ENCODE data around the gene DENND2D.

Gene DENND2D

GRCh38 chr1:111203681-111204200 is 3.3 kb upstream of the DENND2D start:
- TF ChIP-seq MAX (IDR thresholded peaks at IDR 0.05), result no peak
- TF ChIP-seq FOXM1 (IDR thresholded peaks at IDR 0.05; ENCODE audit: borderline replicate concordance, low read depth), result no peak
- no peak for TF ChIP-seq TCF12 (IDR thresholded peaks at IDR 0.05; ENCODE audit: low read depth)
- no peak for TF ChIP-seq NFIC (IDR thresholded peaks at IDR 0.05)
- no peak for TF ChIP-seq ZBTB7A (IDR thresholded peaks at IDR 0.05; ENCODE audit: low read depth)
- no peak for TF ChIP-seq CEBPB (IDR thresholded peaks at IDR 0.05)
- TF ChIP-seq EP300 (IDR thresholded peaks at IDR 0.05; ENCODE audit: borderline replicate concordance), result no peak

GRCh38 chr1:111202707-111203623 is 2.5 kb upstream of the DENND2D start:
- TF ChIP-seq CEBPB (IDR thresholded peaks at IDR 0.05) (no peak), EGR1 (IDR thresholded peaks at IDR 0.05) (no peak), USF1 (IDR thresholded peaks at IDR 0.05) (no peak), TEAD4 (IDR thresholded peaks at IDR 0.05) (no peak), FOXM1 (IDR thresholded peaks at IDR 0.05; ENCODE audit: borderline replicate concordance, low read depth) (no peak), ZBTB7A (IDR thresholded peaks at IDR 0.05; ENCODE audit: low read depth) (no peak), REST (IDR thresholded peaks at IDR 0.05; ENCODE audit: low read depth) (no peak), YY1 (IDR thresholded peaks at IDR 0.05; ENCODE audit: low read depth) (no peak), CREB1 (IDR thresholded peaks at IDR 0.05; ENCODE audit: low read depth) (no peak), TAF1 (IDR thresholded peaks at IDR 0.05; ENCODE audit: low read depth) (no peak), RAD21 (IDR thresholded peaks at IDR 0.05; ENCODE audit: low read depth) (no peak), EP300 (IDR thresholded peaks at IDR 0.05; ENCODE audit: borderline replicate concordance) (no peak), TCF12 (IDR thresholded peaks at IDR 0.05; ENCODE audit: low read depth) (no peak), MAX (IDR thresholded peaks at IDR 0.05) (no peak)

GRCh38 chr1:111202366-111202706 is 1.9 kb upstream of the DENND2D start:
- TF ChIP-seq TEAD4 (IDR thresholded peaks at IDR 0.05), result peak; percentile 34; the same call in 1 of the 2 replicates
- no peak for TF ChIP-seq ZBTB7A (IDR thresholded peaks at IDR 0.05; ENCODE audit: low read depth)
- no peak for TF ChIP-seq CEBPB (IDR thresholded peaks at IDR 0.05)
- no peak for TF ChIP-seq USF1 (IDR thresholded peaks at IDR 0.05)

GRCh38 chr1:111201275-111202090 is 1.0 kb upstream of the DENND2D start:
- TF ChIP-seq RAD21 (IDR thresholded peaks at IDR 0.05; ENCODE audit: low read depth) (no peak), TCF12 (IDR thresholded peaks at IDR 0.05; ENCODE audit: low read depth) (no peak), EP300 (IDR thresholded peaks at IDR 0.05; ENCODE audit: borderline replicate concordance) (no peak), MAX (IDR thresholded peaks at IDR 0.05) (no peak), TEAD4 (IDR thresholded peaks at IDR 0.05) (no peak), CEBPB (IDR thresholded peaks at IDR 0.05) (no peak), REST (IDR thresholded peaks at IDR 0.05; ENCODE audit: low read depth) (no peak), TAF1 (IDR thresholded peaks at IDR 0.05; ENCODE audit: low read depth) (no peak), CREB1 (IDR thresholded peaks at IDR 0.05; ENCODE audit: low read depth) (no peak), USF1 (IDR thresholded peaks at IDR 0.05) (no peak), EGR1 (IDR thresholded peaks at IDR 0.05) (no peak), ZBTB7A (IDR thresholded peaks at IDR 0.05; ENCODE audit: low read depth) (no peak), FOXM1 (IDR thresholded peaks at IDR 0.05; ENCODE audit: borderline replicate concordance, low read depth) (no peak)

Measured in Ishikawa (cell line).